GM21528 (cell line): ENCODE measurements around the gene RPS3.
"Not testable (repeated sequence)": the region's sequence is repeated elsewhere in the genome, so short reads cannot be mapped to it uniquely, and the experiment has no call there.

Experiments used
- ATAC-seq: cut with Tn5 transposase; IDR thresholded peaks from one replicate; pipeline ENCODE4 v1.9.1; 2021; ENCODE audit warnings: mild to moderate bottlenecking, moderate library complexity; ENCODE audit not compliant: unreplicated experiment, low FRiP score

Gene RPS3

DNA sequence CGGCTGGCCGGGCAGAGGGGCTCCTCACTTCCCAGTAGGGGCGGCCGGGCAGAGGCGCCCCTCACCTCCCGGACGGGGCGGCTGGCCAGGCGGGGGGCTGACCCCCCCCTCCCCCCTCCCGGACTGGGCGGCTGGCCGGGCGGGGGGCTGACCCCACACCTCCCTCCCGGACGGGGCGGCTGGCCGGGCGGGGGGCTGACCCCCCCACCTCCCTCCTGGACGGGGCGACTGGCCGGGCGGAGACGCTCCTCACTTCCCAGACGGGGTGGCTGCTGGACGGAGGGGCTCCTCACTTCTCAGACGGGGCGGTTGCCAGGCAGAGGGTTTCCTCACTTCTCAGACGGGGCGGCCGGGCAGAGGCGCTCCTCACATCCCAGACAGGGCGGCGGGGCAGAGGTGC lies 10.7 kb downstream of the RPS3 start:
- not testable (repeated sequence) for ATAC-seq

- ATAC-seq, result not testable (repeated sequence)
Observed at GRCh38 chr11:75413146-75413545, 13.8 kb downstream of the RPS3 start.

DNA sequence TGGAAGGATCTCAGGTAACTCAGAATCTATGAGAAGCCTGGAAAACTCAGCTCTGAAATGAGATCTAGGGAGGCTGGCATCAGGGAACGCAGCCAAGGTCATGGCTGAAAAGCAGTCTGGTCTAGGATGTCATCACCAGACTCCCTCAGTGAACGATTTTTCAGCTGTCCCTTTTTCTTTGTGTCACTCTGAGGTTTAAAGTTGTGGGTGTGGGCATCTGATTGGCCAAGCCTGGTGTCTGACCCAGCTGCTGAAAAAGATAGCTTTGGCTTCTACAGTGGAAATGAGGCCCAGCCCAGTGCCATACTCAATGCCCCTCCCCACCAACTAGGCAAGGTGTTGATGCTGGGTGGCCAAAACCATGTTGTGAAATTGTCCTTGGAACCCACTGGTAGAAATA lies 14.5 kb downstream of the RPS3 start:
- no peak for ATAC-seq

- ATAC-seq, result no peak
Observed at GRCh38 chr11:75420224-75421034, 21.1 kb downstream of the RPS3 start.

DNA sequence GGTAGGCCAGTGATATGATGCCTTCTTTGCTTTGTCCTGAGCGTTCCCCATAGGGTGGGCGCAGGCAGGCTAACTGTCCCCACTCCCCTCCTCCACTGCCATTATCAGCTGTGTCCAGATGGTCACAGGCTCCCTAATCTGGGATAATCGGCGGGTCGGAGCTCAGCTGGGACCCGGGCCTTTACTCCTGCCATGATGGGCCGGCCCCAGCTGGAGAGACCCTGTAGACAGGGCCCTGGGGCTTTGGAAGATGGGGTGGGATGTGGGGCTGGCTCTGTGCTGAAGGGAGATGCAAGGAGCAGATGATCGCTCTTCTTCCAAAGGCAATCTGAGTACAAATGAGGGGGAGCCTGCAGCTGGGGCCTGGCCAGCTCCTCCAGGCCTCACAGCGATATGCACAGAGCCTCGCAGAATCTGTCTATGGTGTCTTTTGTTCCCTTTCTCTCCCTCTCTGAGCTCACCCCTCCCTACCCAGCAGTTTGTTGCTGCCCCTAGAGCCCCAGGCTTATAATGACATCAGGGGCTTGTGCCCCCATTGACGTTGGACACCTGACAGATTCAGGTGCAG lies 21.8 kb downstream of the RPS3 start:
- ATAC-seq, result no peak

DNA sequence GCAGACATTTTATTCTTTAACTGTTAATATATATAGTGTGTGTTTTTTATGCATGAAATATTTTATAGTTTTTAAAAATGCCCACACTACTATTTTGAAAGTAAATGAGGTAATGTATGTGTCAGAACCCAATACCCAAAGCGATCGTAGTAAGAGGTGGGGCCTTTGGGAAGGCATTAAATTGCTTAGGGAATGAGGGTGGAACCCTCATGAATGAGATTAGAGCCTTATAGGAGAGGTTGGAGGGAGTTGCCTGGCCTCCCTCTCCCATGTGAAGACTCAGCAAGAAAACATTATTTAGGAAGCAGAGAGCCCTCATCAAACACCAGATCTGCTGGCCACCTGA lies 22.6 kb downstream of the RPS3 start:
- no peak for ATAC-seq

DNA sequence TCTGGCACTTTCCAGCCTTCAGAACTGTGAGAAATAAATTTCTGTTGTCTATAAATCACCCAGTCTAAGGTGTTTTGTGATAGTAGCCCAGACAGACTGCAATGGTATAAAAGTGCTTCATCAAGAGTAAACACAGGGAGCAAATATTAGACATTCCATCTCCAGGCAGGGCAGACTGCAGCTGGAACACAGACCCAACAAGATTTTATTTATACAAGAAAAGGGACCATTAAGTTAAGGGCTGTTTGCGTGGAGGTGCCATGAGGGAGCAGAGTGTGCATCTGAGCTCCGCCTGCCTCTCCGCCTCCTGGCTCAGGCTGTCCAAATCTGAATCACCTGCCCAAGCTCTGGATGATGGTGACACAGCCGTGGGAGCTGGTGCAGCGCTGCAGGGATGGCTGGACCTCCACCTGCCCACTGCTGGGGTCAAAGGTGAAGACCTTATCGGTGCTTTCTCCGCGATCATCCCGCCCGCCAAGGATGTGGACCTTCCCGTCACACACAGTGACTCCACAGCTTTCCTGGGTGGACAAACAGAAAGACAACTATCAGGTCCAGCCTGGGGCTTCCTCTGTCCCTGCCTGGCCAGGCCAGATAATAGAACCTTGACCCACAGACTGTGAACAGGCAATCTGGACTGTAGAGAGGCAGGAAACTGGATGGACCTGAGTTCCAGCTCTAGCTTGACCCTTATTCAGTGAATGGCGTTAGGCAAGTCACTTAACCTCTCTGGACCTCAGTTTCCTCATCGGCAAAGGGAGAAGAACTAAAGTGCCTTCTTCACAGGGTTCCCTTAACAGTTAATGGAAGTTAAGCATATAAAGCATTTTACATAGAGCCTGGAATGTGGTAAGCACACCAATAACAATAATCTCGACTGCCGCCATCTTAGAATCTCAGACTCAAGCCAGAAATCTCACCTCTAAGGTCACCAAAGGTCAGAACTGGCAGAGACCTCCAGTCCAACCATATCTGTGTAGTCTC lies 23.2 kb downstream of the RPS3 start:
- ATAC-seq, result no peak

DNA sequence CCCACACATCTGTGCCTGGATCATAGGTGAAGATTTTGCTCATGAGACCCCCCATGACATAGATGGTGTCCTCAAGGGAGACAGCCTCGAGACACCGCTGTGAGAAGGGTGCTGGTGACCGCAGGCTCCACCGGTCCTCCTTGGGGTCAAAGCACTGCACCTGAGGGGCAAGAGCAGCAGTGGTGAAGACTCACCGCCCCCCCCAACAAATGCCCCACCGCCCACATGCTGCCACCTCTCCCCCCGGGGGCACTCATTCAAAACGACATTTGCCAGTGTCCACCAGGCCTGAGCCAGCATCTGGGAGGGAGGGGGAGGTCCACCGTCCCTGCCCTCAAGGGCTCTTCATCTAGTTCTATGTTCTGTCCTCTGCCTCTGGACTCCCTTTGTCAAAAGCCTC lies 24.4 kb downstream of the RPS3 start:
- no peak for ATAC-seq

DNA sequence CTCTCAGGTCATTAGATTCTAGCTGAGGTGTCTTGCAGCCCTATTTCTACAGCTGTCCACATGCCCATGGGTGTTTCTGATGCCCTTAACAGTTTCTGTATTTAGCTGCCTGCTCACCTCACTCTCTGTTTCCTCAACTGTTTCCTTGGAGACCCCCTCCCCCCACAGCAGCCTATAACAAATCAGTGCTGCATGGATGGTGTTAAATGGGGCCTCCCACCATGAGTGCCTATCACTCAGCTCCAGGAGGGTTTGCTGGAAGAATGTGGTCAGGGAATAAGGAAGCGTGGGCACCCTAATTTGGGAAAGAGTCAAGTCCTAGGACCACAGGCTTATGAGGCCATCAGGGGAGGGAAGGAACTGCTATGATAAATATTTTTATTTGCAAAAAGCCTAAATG lies 25.1 kb downstream of the RPS3 start:
- no peak for ATAC-seq

GRCh38 chr11:75425422-75425821 lies 26.1 kb downstream of the RPS3 start:
- no peak for ATAC-seq

- no peak for ATAC-seq
Observed at GRCh38 chr11:75426720-75427086, 27.4 kb downstream of the RPS3 start.

- no peak for ATAC-seq
Observed at GRCh38 chr11:75427181-75427580, 27.9 kb downstream of the RPS3 start.

DNA sequence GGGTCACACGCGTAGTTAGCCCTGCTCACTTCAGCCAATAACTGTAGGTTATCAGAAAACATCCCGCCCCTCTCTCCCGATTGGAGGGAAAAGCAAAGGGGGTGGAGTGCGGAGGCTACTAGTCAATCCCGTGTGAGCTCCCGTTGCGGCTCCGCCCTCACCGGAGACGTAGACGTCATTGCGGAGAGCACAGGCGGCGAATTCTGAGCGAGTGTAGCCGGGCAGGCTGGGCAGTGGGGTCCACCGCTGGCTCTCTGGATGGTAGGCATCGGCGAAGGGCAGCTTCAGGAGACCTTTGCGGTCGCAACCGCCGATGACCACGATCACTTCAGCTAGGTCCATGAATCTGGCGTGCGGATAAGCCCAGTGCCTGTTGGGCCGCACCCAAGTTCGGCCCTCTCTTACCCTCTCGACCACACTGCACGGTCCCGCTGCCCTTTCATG lies 29.0 kb downstream of the RPS3 start:
- ATAC-seq, result no peak

GRCh38 chr11:75428989-75429640 lies 29.8 kb downstream of the RPS3 start:
- no peak for ATAC-seq

- ATAC-seq, result no peak
Observed at GRCh38 chr11:75429641-75429901, 30.3 kb downstream of the RPS3 start.

- no peak for ATAC-seq
Observed at GRCh38 chr11:75429902-75430713, 30.8 kb downstream of the RPS3 start.

- ATAC-seq, result no peak
Observed at GRCh38 chr11:75430714-75431532, 31.6 kb downstream of the RPS3 start.

DNA sequence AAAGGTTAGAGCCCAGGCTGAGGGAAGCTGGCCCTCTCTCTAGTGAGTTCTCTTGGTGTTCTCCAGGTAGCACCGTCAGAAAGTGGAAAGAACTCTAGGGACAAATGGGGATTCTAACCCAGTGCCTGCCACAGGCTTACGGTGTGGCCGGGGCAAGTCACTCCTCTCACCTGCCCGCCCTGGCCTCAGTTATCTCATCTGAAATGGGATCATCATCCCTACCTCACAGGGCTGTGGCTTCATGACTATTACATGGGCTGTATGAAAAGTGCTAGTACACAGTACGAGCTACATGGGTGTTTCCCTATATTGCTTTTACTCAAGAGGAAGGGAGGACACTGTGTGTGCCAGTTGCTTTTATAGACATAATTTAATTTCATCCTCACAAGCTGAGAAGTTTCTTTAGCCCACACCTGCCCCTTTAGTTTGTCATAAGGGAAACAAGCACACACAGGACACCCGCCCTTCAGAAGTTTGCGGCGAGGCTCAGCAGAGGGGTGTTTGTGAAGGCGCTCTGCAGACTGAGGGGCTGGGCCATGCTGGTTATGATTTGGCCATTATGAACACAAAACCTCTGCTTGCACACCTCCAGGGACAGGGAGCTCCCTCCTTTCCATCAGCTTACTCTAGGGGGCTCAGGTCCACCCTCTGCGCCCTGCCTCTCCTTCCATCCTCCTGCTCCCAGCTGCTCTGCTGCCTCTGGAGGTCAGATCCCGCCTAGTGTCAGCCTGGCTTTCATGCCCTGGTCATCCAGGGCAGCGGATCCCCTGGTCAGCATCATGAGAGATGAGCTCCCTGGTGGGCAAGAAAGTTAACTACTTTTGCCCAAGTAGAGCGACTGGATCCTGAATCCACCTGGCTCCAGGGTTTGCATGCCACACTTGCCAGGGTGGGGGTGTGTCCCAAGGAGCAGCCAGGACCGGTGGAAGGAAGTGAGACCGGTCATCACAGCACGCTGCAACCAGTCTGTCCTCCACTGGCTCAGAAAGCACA lies 32.5 kb downstream of the RPS3 start:
- ATAC-seq, result no peak
